B cell (primary cell): ENCODE measurements around the gene TESK2. TPM values are rescaled to one million over a fixed set of nuclear protein-coding genes. Genes with fewer than 3 reads are reported as not detected.
A peak's percentile ranks its signal among the peaks of the same experiment; 100 is the strongest.

Experiments used
- ATAC-seq: fragments of 200-7000 bp; cut with Tn5 transposase; one replicate; pipeline ENCODE4 v1.10.0; 2021; ENCODE audit warnings: low read depth, mild to moderate bottlenecking, moderate number of reproducible peaks, moderate library complexity
- CTCF ChIA-PET: fragments of 350-600 bp; sonication (Branson Sonifier 250); formaldehyde crosslinking; loops from one replicate; lab custom pipeline; 2021; ENCODE audit warnings: antibody characterized with exemption, inconsistent platforms; lab: Charles Lee
- POLR2A ChIA-PET: fragments of 350-600 bp; sonication (Branson Sonifier 250); formaldehyde crosslinking; loops from one replicate; lab custom pipeline; 2021; ENCODE audit warnings: antibody characterized with exemption; lab: Charles Lee
- DNase-seq: peaks from one replicate; pipeline ENCODE4 v3.0.0; 2013
- H2AFZ ChIP-seq: 2 replicates; pipeline ENCODE4 v1.6.1; 2012; ENCODE audit warnings: mild to moderate bottlenecking, low read depth, low read length; ENCODE audit not compliant: insufficient read depth, poor library complexity, severe bottlenecking
- H3K27ac ChIP-seq, 2 donors: 1 replicate in 1 of 2; 2 replicates in 1 of 2; pipeline ENCODE4 v1.5.1; 2012 to 2013; ENCODE audit warnings: low read length in 2 of 2, mild to moderate bottlenecking in 2 of 2, moderate library complexity in 1 of 2
- H3K27me3 ChIP-seq, 4 experiments: fragments of 200-600 bp in 1 of 4; sonication (generic) in 1 of 4; replicated peaks in 1 of 4; 1 replicate in 2 of 4; 2 replicates in 2 of 4; pipeline versions ENCODE4 v1.6.1 to v1.7.0; 2013 to 2016; ENCODE audit warnings: low read length in 3 of 4, mild to moderate bottlenecking in 2 of 4, mixed read lengths in 1 of 4, moderate library complexity in 1 of 4; ENCODE audit not compliant: insufficient read depth in 4 of 4, control insufficient read depth in 3 of 4; ENCODE audit errors: control extremely low read depth in 1 of 4
- H3K36me3 ChIP-seq, 2 experiments: replicated peaks in 1 of 2; 1 replicate in 1 of 2; 2 replicates in 1 of 2; pipeline versions ENCODE4 v1.6.1 to v1.7.1; 2013; ENCODE audit warnings: low read length in 1 of 2; ENCODE audit not compliant: insufficient read depth in 2 of 2, control insufficient read depth in 1 of 2; ENCODE audit errors: control extremely low read depth in 1 of 2, extremely low read depth in 1 of 2
- H3K4me1 ChIP-seq, 2 donors: fragments of 200-600 bp in 1 of 2; sonication (generic) in 1 of 2; 1 replicate in 1 of 2; 2 replicates in 1 of 2; pipeline versions ENCODE4 v1.5.1 to v1.6.1; 2013 to 2017; ENCODE audit warnings: low read length in 2 of 2; ENCODE audit not compliant: control insufficient read depth in 2 of 2, insufficient read depth in 2 of 2
- H3K4me2 ChIP-seq: replicated peaks from 2 replicates; pipeline ENCODE3; 2012; ENCODE audit warnings: mild to moderate bottlenecking, low read depth, low read length; ENCODE audit not compliant: poor library complexity, severe bottlenecking
- H3K4me3 ChIP-seq, 5 experiments: fragments of 200-600 bp in 1 of 5; sonication (generic) in 1 of 5; 1 replicate in 3 of 5; 2 replicates in 2 of 5; pipeline versions ENCODE4 v1.5.1 to v1.7.0; 2011 to 2016; ENCODE audit warnings: low read length in 4 of 5, mild to moderate bottlenecking in 4 of 5, low read depth in 2 of 5, control low read depth in 1 of 5, moderate library complexity in 1 of 5; ENCODE audit not compliant: insufficient read depth in 1 of 5; ENCODE audit errors: control extremely low read depth in 1 of 5, extremely low read depth in 1 of 5
- H3K79me2 ChIP-seq: fragments of 200-600 bp; sonication (generic); one replicate; pipeline ENCODE4 v1.6.0; 2016; ENCODE audit warnings: low read length; ENCODE audit not compliant: control insufficient read depth, insufficient read depth
- H3K9ac ChIP-seq: fragments of 200-600 bp; sonication (generic); 2 replicates; pipeline ENCODE4 v1.6.1; 2017; ENCODE audit warnings: mild to moderate bottlenecking, low read length, moderate library complexity
- H3K9me3 ChIP-seq, 3 donors: one replicate each; pipeline versions ENCODE4 v1.6.1 to v1.7.1; 2013; ENCODE audit warnings: low read length in 2 of 3; ENCODE audit not compliant: control insufficient read depth in 2 of 3, insufficient read depth in 1 of 3; ENCODE audit errors: control extremely low read depth in 1 of 3
- H4K20me1 ChIP-seq: 2 replicates; pipeline ENCODE4 v1.6.0; 2012; ENCODE audit warnings: mild to moderate bottlenecking, low read length; ENCODE audit not compliant: insufficient read depth, control insufficient read depth, poor library complexity, severe bottlenecking
- H3K27ac Mint-ChIP-seq: one replicate; pipeline ENCODE4 v1.8.0; 2021; ENCODE audit warnings: mixed read lengths
- H3K27me3 Mint-ChIP-seq: one replicate; pipeline ENCODE4 v1.8.0; 2021; ENCODE audit warnings: mixed read lengths
- H3K4me1 Mint-ChIP-seq: one replicate; pipeline ENCODE4 v1.8.0; 2021; ENCODE audit warnings: mixed read lengths
- H3K4me3 Mint-ChIP-seq: one replicate; pipeline ENCODE4 v1.8.0; 2021; ENCODE audit warnings: mixed read lengths
- H3K9me3 Mint-ChIP-seq: one replicate; pipeline ENCODE4 v1.8.0; 2022; ENCODE audit warnings: mixed read lengths; ENCODE audit not compliant: insufficient read depth
- CTCF ChIP-seq: fragments of 200-600 bp; IDR thresholded peaks from one replicate; pipeline ENCODE4 v1.8.0; 2022; ENCODE audit warnings: antibody characterized with exemption, mild to moderate bottlenecking
- EZH2 ChIP-seq: IDR thresholded peaks from 2 replicates; pipeline ENCODE4 v1.6.1; 2012; ENCODE audit warnings: borderline replicate concordance, low read depth, mild to moderate bottlenecking, moderate library complexity, low read length; ENCODE audit not compliant: insufficient read depth, poor library complexity, severe bottlenecking
- WGBS: methylation state at CpG from one replicate; pipeline ENCODE4 v1.1.5; 2013; ENCODE audit warnings: missing lambda C conversion rate; ENCODE audit not compliant: insufficient coverage; 5-methylcytosine and 5-hydroxymethylcytosine counted together
- intact Hi-C: fragments of 100-400 bp; cut with micrococcal nuclease; formaldehyde crosslinking; loops from one replicate; pipeline ENCODE4 v1.10.0; 2022
- polyA plus RNA-seq: library from polyadenylated mRNA; depleted of rRNA; stranded (reverse); fragments of >200 nt; gene quantifications from 2 replicates; pipeline ENCODE4 v1.2.3, GENCODE V29; 2012
- total RNA-seq, 2 donors: library from RNA; stranded (reverse); fragments of 120-200 nt in 1 of 2; gene quantifications; 1 replicate in 1 of 2; 2 replicates in 1 of 2; pipeline versions ENCODE4 v1.2.3 to v1.2.4, GENCODE V29; 2013 to 2022

The TESK2 gene
- total and polyA plus RNA-seq, 2 donors (not counting 1 experiment from before 2014, with no cell fraction given) = 21.7 to 27.0 TPM

GRCh38 chr1:45394342-45394741 is 96.6 kb downstream of the TESK2 start:
- H3K27ac Mint-ChIP-seq = peak overlapping the region; percentile 99
- H3K4me1 ChIP-seq = peaks cover 35 to 37% of the 10 kb centered on the region in 2 donors
- DNase-seq (peak; percentile 78), ATAC-seq (peak; percentile 70)
- H3K79me2 ChIP-seq = peaks cover 15% of the 10 kb centered on the region
- ChIA-PET POLR2A (interaction anchor here (0.5 to 2.0 kb wide), 10 partner anchors 10 to 276 kb away, joined by 3 to 19 read pairs (median 6); partner anchors contain the start of genes MUTYH, TESK2 and TOE1), CTCF (interaction anchor here (1.0 to 2.6 kb wide), 9 partner anchors 18 to 99 kb away, joined by 3 to 20 read pairs (median 4); partner anchors contain the start of gene TESK2)
- H3K27me3 Mint-ChIP-seq = no peaks in the 10 kb centered on the region
- H3K9me3 Mint-ChIP-seq = no peaks in the 10 kb centered on the region
- peak overlapping the region; percentile 82 for H3K4me3 Mint-ChIP-seq
- H3K27me3 ChIP-seq = no peaks in the 10 kb centered on the region
- no peaks in the 10 kb centered on the region for H4K20me1 ChIP-seq
- H3K9me3 ChIP-seq = no peaks in the 10 kb centered on the region
- H3K9ac ChIP-seq = peak overlapping the region; percentile 65
- TF ChIP-seq CTCF (no peak), EZH2 (no peak)
- peak overlapping the region; percentile 43 for H2AFZ ChIP-seq
- H3K4me1 Mint-ChIP-seq = peaks cover 44% of the 10 kb centered on the region
- WGBS = 0% methylated on average over 1 of the region's 3 CpGs
- peak overlapping the region; percentile 84 for H3K4me2 ChIP-seq
- H3K36me3 ChIP-seq = no peaks in the 10 kb centered on the region
- intact Hi-C loops = loop anchor here (1.0 to 2.0 kb wide), 5 partner anchors 35 to 188 kb away; partner anchors contain the start of gene TESK2
- H3K27ac ChIP-seq = peak overlapping the region; percentile 96 to 99
- H3K4me3 ChIP-seq = peak overlapping the region in 4 of 5 experiments; percentile 1 to 52 (median 24)

- peak; percentile 82 for ATAC-seq
- TF ChIP-seq EZH2 (no peak), CTCF (no peak)
- CTCF ChIA-PET = interaction anchor here (0.7 to 2.6 kb wide), 15 partner anchors 13 to 177 kb away, joined by 3 to 20 read pairs (median 3); partner anchors contain the start of genes CCDC163, MMACHC and TESK2
These were observed 97.2 kb downstream of the TESK2 start for GRCh38 chr1:45393718-45394302.

More at GRCh38 chr1:45393718-45394302, 97.2 kb downstream of the TESK2 start:
- peak overlapping the region; percentile 84 for H3K4me2 ChIP-seq
- H3K9me3 ChIP-seq = no peaks in the 10 kb centered on the region
- Mint-ChIP-seq H3K4me1 (peaks cover 44% of the 10 kb centered on the region), H3K9me3 (no peaks in the 10 kb centered on the region), H3K4me3 (peak overlapping the region; percentile 82), H3K27ac (peak overlapping the region; percentile 99), H3K27me3 (no peaks in the 10 kb centered on the region)
- H3K79me2 ChIP-seq = peaks cover 21% of the 10 kb centered on the region
- peak; percentile 82 for DNase-seq
- H3K27ac ChIP-seq = peak overlapping the region; percentile 96 to 99
- peak overlapping the region; percentile 65 for H3K9ac ChIP-seq
- H3K36me3 ChIP-seq = no peaks in the 10 kb centered on the region
- intact Hi-C loops = loop anchor here (1.0 to 2.0 kb wide), 7 partner anchors 19 to 189 kb away; partner anchors contain the start of gene TESK2
- peaks cover 35 to 37% of the 10 kb centered on the region in 2 donors for H3K4me1 ChIP-seq
- POLR2A ChIA-PET = interaction anchor here (0.5 to 2.0 kb wide), 12 partner anchors 9 to 383 kb away, joined by 3 to 19 read pairs (median 5); partner anchors contain the start of genes HECTD3, MUTYH, TESK2 and TOE1
- no peaks in the 10 kb centered on the region for H3K27me3 ChIP-seq
- peak overlapping the region in 4 of 5 experiments; percentile 1 to 52 (median 24) for H3K4me3 ChIP-seq
- H4K20me1 ChIP-seq = no peaks in the 10 kb centered on the region
- no CpG with 5 or more reads among the region's 6 CpGs for WGBS
- H2AFZ ChIP-seq = peak overlapping the region; percentile 43
